ENCODE data around the gene GLI3.

The GLI3 gene

GRCh38 chr7:42099470-42100155 lies 137.4 kb downstream of the GLI3 start:
- Histone ChIP-seq H3K36me3 (ENCODE audit: insufficient read depth, low read length) (peaks cover 8% of the 10 kb centered on the region; the same call in 1 of the 2 replicates), H2AFZ (ENCODE audit: low read depth, low read length) (no peak overlapping the region), H4K20me1 (ENCODE audit: insufficient read depth, low read length) (peaks cover 14% of the 10 kb centered on the region), H3K79me2 (ENCODE audit: insufficient read depth, low read length) (no peaks in the 10 kb centered on the region; the same call in 1 of the 2 replicates), H3K27ac (ENCODE audit: low read length) (no peak overlapping the region), H3K9ac (ENCODE audit: low read depth, low read length) (no peak overlapping the region), H3K27me3 (ENCODE audit: insufficient read depth, low read length, poor library complexity) (no peaks in the 10 kb centered on the region), H3K4me2 (ENCODE audit: insufficient read depth, low read length) (no peak overlapping the region), H3K9me3 (ENCODE audit: insufficient read depth, low read length, severe bottlenecking) (no peaks in the 10 kb centered on the region), H3K4me3 (ENCODE audit: low read depth in 1 of 2, low read length in 2 of 2) (no peak overlapping the region), H3K4me1 (ENCODE audit: insufficient read depth, low read length) (no peaks in the 10 kb centered on the region)
- no peak for ATAC-seq (ENCODE audit: insufficient read depth, low read depth)
- TF ChIP-seq CTCF (IDR thresholded peaks at IDR 0.05; ENCODE audit: borderline replicate concordance, extremely low read depth, low read length, poor library complexity, severe bottlenecking): no peak
- TF ChIP-seq EZH2 (IDR thresholded peaks at IDR 0.05; ENCODE audit: borderline replicate concordance, low read depth, low read length, severe bottlenecking): no peak
- DNase-seq: no peak

- ATAC-seq (ENCODE audit: insufficient read depth, low read depth) (no peak), DNase-seq (no peak)
- no peak overlapping the region for H3K9ac ChIP-seq (ENCODE audit: low read depth, low read length)
- no peaks in the 10 kb centered on the region for H3K4me1 ChIP-seq (ENCODE audit: insufficient read depth, low read length)
- no peak overlapping the region for H3K4me3 ChIP-seq (ENCODE audit: low read depth in 1 of 2, low read length in 2 of 2)
- H3K27ac ChIP-seq (ENCODE audit: low read length): no peak overlapping the region
- H3K4me2 ChIP-seq (ENCODE audit: insufficient read depth, low read length): no peak overlapping the region
- H3K27me3 ChIP-seq (ENCODE audit: insufficient read depth, low read length, poor library complexity): no peaks in the 10 kb centered on the region
- H4K20me1 ChIP-seq (ENCODE audit: insufficient read depth, low read length): peaks cover 14% of the 10 kb centered on the region
- H3K79me2 ChIP-seq (ENCODE audit: insufficient read depth, low read length): no peaks in the 10 kb centered on the region; the same call in 1 of the 2 replicates
- H3K36me3 ChIP-seq (ENCODE audit: insufficient read depth, low read length): peaks cover 8% of the 10 kb centered on the region; the same call in 1 of the 2 replicates
- no peaks in the 10 kb centered on the region for H3K9me3 ChIP-seq (ENCODE audit: insufficient read depth, low read length, severe bottlenecking)
- TF ChIP-seq CTCF (IDR thresholded peaks at IDR 0.05; ENCODE audit: borderline replicate concordance, extremely low read depth, low read length, poor library complexity, severe bottlenecking): no peak
- TF ChIP-seq EZH2 (IDR thresholded peaks at IDR 0.05; ENCODE audit: borderline replicate concordance, low read depth, low read length, severe bottlenecking): no peak
- H2AFZ ChIP-seq (ENCODE audit: low read depth, low read length): no peak overlapping the region
Measured at GRCh38 chr7:42099066-42099465, 137.9 kb downstream of the GLI3 start.

GRCh38 chr7:42097752-42098151 lies 139.3 kb downstream of the GLI3 start:
- no peak overlapping the region for H2AFZ ChIP-seq (ENCODE audit: low read depth, low read length)
- no peaks in the 10 kb centered on the region; the same call in 1 of the 2 replicates for H3K79me2 ChIP-seq (ENCODE audit: insufficient read depth, low read length)
- H3K27me3 ChIP-seq (ENCODE audit: insufficient read depth, low read length, poor library complexity): no peaks in the 10 kb centered on the region
- peaks cover 17% of the 10 kb centered on the region for H4K20me1 ChIP-seq (ENCODE audit: insufficient read depth, low read length)
- H3K4me3 ChIP-seq (ENCODE audit: low read depth in 1 of 2, low read length in 2 of 2): no peak overlapping the region
- no peak overlapping the region for H3K27ac ChIP-seq (ENCODE audit: low read length)
- H3K9me3 ChIP-seq (ENCODE audit: insufficient read depth, low read length, severe bottlenecking): no peaks in the 10 kb centered on the region
- DNase-seq: no peak
- peak; percentile 53; the same call in 1 of the 3 replicates for ATAC-seq (ENCODE audit: insufficient read depth, low read depth)
- H3K4me2 ChIP-seq (ENCODE audit: insufficient read depth, low read length): no peak overlapping the region
- H3K36me3 ChIP-seq (ENCODE audit: insufficient read depth, low read length): peaks cover 4% of the 10 kb centered on the region; the same call in 1 of the 2 replicates
- no peak overlapping the region for H3K9ac ChIP-seq (ENCODE audit: low read depth, low read length)
- H3K4me1 ChIP-seq (ENCODE audit: insufficient read depth, low read length): no peaks in the 10 kb centered on the region
- TF ChIP-seq EZH2 (IDR thresholded peaks at IDR 0.05; ENCODE audit: borderline replicate concordance, low read depth, low read length, severe bottlenecking): no peak
- no peak for TF ChIP-seq CTCF (IDR thresholded peaks at IDR 0.05; ENCODE audit: borderline replicate concordance, extremely low read depth, low read length, poor library complexity, severe bottlenecking)

Measured in DND-41 (cell line).